ENCODE measurements around the gene CLTCL1.
"Not testable (repeated sequence)": the region's sequence is repeated elsewhere in the genome, so short reads cannot be mapped to it uniquely, and the experiment has no call there.

The CLTCL1 gene

GRCh38 chr22:19173047-19174035 lies 118.2 kb downstream of the CLTCL1 start:
- no peak for DNase-seq

GRCh38 chr22:19172213-19173046 lies 119.1 kb downstream of the CLTCL1 start:
- no peak for DNase-seq

GRCh38 chr22:19169947-19170318 lies 121.6 kb downstream of the CLTCL1 start:
- no peak for DNase-seq

GRCh38 chr22:19169002-19169946 lies 122.2 kb downstream of the CLTCL1 start:
- DNase-seq: no peak

- DNase-seq: no peak
Observed at GRCh38 chr22:19168088-19168890, 123.2 kb downstream of the CLTCL1 start.

- DNase-seq: no peak
Observed at GRCh38 chr22:19167106-19167869, 124.2 kb downstream of the CLTCL1 start.

- DNase-seq: no peak
Observed at GRCh38 chr22:19166421-19166820, 125.1 kb downstream of the CLTCL1 start.

- no peak for DNase-seq
Observed at GRCh38 chr22:19164425-19164824, 127.1 kb downstream of the CLTCL1 start.

GRCh38 chr22:19158649-19159048 lies 132.9 kb downstream of the CLTCL1 start:
- DNase-seq: not testable (repeated sequence)

- not testable (repeated sequence) for DNase-seq
Observed at GRCh38 chr22:19156109-19156508, 135.4 kb downstream of the CLTCL1 start.

- DNase-seq: no peak
Observed at GRCh38 chr22:19152942-19153883, 138.3 kb downstream of the CLTCL1 start.

- no peak for DNase-seq
Observed at GRCh38 chr22:19151329-19152191, 140.0 kb downstream of the CLTCL1 start.

- no peak for DNase-seq
Observed at GRCh38 chr22:19150482-19151328, 140.8 kb downstream of the CLTCL1 start.

GRCh38 chr22:19149991-19150390 lies 141.5 kb downstream of the CLTCL1 start, which contains the start of gene GSC2:
TSS of gene GSC2 (minus strand) at chr22:19150292. CDS start at chr22:19150283, 9 bp downstream.
- DNase-seq: no peak

- DNase-seq: no peak
Observed at GRCh38 chr22:19149047-19149883, 142.3 kb downstream of the CLTCL1 start.

- DNase-seq: no peak
Observed at GRCh38 chr22:19148417-19149046, 143.0 kb downstream of the CLTCL1 start.
